Activated T-cell treated with anti-CD3 and anti-CD28 coated beads for 4 hours (primary cell): ENCODE results near the gene TXNL4A.

Experiments used
- DNase-seq: peaks from one replicate; pipeline ENCODE4 v3.0.0-alpha.2; 2020

Gene TXNL4A

DNA sequence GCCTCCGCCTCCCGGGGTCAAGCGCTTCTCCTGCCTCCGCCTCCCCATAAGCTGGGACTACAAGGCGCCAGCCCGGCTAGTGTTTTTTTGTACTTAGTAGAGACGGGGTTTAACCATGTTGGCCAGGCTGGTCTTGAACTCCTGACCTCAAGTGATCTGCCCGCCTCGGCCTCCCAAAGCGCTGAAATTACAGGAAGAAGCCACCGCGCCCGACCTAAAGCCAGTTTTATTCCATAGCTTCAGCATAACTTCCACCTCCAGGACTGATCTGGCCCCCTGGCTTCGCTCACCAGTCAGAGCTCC, 783 bp upstream of the TXNL4A start:
- no peak for DNase-seq

DNA sequence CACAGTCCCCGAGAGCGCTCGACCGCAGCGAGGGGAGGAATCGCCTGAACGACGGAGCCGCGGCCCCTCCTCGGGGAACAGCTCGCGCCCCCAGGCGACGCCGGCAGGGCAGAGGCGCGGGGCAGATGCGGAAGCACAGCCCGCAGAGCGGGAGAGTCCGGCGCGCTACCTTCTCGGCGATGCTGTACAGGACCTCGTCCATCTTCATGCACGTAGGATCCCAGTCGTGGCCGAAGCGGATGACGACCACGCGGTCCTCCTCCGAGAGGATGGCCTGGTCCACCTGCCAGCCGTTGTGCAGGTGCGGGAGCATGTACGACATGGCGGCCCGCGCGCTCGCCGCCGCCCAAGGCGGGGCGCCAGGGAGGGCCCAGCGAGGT, 302 bp downstream of the TXNL4A start:
- DNase-seq = peak; percentile 36

DNA sequence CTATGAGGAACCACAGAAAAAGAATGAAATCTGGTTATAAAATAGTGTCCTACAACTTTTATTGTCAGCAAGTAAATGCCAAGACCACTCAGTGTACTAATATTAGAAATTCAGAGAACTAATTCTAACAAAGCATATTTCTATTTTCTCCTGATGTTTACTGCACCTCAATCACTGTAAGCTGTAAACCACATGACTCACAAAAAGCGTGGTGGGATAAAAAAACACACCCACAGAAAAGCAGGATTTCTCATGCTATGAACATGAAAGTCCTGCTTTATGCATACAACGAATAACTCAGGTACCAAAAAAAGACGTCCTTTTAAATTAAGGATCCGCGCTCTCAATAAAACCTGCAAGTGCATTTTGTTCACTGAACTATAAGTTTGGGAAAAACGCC, 797 bp downstream of the TXNL4A start:
- DNase-seq = no peak

DNA sequence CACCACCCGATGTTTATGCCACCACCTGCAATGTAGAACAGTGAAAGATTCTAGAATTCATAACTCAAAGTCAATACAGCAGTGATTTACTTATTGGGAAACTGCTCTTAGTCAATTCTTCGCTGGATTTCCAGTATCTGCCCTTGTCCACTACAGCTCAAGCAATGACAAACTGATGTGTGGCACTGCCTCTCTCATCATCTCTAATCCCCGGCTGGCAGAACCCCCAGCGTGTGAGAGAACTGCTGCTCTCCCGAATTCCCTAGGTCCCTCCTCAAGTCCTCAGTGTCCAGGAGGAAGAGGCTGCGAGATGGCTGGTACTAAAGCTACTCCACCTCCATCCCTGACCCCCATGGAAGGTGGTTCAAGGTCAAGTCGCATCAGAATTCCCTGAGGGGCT, 1.6 kb downstream of the TXNL4A start:
- no peak for DNase-seq

DNA sequence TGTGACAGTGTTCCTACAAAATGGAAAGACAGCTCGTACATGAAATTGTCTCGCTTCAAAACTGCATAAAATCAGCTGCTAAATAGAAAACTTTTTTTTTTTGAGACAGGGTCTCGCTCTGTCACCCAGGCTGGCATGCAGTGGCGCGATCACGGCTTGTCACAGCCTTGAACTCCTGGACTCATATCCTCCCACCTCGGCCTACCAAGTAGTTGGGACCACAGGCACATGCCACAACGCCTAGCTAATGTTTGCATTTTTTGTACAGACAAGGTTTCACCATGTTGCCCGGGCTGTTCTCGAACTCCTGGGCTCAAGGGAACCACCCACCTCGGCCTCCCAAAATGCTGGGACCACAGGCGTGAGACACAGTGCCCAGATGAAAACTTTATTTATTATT, 3.2 kb downstream of the TXNL4A start:
- no peak for DNase-seq

DNA sequence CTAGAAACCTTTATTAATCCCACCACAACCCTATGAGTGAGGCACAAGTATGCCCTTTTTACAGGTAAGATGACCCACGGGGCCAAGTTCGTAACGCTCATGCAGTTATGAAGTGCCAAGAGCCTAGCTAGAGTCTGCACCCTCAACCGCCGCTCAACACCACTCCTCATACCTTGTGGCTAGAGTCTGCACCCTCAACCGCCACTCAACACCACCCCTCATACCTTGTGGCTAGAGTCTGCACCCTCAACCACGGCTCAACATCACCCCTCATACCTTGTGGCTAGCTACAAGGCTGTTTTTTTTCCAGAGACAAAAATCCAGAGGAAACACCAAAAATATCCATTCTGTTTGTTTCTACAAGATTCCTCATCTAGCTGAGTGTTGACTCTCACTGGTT, 4.6 kb downstream of the TXNL4A start:
- DNase-seq = no peak

DNA sequence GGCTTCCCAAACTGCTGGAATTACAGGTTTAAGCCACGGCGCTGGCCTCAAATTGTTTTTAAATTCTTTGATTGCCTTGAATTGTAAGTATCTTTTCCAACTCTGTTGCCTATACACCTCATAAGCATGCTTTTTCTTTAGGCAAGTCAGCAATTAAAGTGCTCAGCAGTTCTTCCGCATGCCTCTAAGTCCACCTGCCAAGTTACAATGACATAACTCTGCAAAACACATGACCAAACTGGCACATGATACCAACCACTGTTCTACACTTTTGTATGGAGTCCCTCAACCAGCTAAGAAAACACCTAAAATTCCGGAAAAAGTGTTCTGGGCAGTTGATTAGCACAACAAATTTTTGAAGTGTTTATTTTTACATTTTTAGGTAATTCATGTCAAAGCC, 5.1 kb downstream of the TXNL4A start:
- no peak for DNase-seq

DNA sequence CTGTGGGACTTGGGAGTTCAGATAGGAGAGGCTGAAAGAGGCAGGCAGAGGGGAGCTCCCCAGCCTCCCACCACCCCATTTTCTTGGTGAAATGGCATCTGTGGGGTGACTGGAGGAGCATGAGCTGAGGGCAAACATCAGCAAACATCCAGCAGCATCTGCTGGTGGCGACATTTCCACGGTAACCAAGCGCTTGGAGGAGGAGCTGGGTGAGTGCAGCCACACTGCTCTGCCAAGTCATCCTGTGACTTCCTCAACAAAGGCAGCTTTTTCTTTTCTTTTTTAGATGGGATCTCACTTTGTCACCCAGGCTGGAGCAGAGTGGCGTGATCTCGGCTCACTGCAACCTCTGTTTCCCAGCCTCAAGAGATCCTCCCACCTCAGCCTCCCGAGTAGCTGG, 5.6 kb downstream of the TXNL4A start:
- no peak for DNase-seq

DNA sequence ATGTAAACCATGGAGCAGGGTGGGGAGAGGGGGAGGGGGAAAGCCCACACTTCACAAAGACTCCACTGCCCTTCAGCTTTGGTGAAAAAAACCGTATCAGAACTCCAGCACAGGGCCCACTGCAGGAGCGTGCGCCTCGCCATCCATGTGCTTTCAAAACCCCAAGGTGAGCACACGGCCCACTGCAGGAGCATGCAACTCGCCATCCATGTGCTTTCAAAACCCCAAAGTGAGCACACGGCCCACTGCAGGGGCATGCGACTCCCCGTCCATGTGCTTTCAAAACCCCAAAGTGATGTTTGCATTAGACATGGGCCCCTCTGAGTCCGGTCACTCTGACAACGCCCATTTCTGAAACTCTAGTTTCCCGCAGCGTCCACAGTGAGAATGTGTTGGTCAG, 7.8 kb downstream of the TXNL4A start:
- DNase-seq = no peak

DNA sequence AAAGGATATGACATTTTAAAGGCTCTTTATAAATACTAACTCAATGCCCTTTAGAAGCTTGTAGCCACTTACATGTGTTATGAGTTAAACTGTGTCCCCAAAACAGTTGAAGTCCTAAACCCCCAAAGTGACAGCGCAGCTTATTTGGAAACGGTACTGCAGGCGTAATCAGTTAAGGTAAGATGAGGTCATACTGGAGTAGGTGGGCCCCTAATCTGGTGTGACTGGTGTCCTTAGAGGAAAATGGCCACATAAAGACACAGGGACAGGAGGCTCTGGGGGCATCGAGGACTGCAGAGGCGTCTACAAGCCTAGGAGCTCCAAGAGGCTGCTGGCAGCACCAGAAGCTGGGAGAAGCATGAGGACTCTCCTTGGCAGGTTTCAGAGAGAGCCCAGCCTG, 8.5 kb downstream of the TXNL4A start:
- DNase-seq = no peak

DNA sequence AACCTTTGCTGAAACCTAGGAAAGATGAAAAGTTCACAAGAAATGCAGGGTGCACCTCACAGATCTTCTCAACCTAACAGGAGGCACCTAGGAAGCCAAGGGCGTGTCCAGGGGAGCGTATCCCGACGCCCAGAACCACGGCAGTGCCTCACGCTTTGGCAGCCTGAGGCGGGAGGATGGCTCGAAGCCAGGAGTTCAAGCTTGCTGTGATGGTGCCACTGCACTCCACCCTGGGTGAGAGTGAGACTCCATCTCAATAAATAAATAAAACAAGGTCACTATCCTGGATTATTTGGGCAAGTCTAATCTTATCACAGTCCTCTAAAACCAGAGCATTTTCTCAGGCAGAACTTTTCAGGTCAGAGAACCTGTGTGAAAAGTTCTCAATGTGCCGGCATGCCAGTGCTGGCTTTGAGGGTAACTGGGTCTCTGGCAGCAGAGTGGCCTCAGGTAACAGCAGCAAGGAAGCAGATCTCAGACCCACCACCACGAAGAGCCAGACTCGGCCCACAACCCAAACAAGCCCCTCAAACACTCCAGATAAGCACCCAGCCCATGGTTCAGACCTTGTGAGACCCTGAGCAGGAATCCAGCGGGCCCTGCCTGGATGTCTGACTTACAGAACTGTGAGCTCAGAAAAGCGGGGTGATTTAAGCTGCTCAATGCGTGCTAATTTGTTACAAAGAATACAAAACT, 12.2 kb downstream of the TXNL4A start:
- DNase-seq = no peak

DNA sequence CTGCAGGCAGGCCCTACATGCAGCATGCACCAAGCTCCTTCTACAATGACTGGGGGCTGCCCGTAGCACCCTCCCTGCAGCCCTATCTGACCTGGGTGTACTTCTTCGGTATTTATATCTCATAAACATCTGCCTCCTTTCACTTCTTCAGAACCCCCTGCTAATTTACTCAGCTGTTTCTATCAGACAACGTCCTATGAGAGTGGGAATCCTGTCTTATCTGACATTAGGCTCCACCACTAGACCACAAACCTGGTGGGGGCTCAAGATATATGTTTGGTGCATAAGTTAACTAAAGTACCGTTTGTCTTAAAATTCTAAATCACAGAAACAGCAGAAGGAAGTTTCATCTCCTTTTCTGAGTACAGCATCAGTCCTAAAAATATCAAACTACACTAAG, 13.3 kb downstream of the TXNL4A start:
- DNase-seq = no peak

DNA sequence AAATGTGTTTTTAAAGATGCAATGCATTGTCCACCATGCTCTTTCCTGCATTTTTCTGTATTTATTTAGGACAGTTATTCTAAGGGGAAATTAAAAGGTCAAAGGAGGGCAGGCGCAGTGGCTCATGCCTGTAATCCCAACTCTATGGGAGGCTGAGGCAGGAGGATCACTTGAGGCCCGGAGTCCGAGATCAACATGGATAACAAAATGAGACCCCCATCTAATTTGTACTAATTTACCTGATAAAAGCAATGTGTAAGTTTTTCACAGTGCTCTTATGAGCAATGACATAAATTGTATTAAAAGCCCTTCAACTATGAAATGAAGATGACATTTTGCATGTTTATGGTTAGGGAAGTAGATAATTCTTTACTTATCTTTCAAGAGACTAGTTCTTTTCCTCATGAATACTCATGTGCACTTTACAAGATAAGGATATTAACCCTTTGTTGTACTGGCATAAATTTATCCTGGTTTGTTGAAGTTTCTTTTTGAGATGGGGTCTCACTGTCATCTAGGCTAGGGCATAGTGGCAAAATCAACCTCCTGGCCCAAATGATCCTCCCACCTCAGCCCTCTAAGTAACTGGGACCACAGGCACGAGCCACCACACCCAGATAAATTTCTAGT, 14.2 kb downstream of the TXNL4A start:
- DNase-seq = no peak

DNA sequence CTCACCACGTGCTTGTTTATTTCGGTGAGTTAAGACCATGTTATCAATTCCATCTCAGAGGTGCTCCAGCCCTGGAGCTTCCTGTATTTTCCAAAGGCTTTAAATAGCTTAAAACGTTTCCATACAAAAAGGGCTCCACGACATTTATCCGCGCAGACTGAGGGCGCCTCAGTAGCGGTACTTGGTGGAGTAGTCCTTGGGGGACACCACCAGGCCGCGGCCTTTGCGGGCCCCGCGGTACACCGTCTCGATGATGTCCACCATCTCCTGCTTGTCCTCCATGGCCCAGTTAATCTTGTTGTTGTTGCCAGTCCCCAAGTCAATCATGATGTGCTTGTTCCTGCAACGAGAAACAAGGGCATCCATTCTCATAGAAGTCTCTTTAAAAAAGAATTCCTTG, 14.8 kb downstream of the TXNL4A start:
- no peak for DNase-seq

DNA sequence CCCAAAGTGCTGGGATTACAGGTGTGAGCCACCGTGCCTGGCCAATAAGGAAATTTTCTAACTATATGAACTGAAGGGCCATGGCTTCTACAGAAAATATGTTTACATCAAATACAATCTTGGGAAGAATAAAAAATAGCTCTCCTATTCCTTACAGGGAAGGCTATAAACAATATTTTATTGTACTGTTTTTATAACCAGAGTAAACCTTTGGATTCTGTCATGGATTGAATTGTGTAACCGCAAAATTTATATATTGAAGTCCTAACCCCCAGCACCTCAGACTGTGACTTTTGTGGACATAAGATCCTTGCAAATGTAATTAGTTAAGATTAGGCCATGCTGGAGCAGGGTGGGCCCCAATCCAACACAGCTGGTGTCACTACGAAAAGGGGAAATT, 15.6 kb downstream of the TXNL4A start:
- no peak for DNase-seq

DNA sequence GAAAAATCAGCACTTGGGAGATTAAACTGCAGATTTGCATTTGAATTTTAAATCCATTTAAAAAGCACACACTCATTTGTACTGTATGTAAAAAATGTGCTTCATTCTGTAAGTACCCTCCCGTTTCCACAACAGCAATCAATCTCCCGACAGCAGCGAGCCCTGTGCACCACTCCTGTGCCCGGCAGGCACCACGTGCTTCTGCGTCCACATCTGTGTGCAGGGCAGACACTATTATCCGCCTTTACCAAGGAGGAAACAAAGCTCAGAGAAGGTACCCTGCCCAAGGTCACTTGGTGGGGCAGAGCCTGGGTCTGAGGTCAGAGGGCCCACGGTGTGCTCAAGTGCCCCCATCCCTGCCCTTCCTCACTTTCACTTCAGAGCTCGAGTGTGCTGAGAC, 16.4 kb downstream of the TXNL4A start:
- DNase-seq = no peak

DNA sequence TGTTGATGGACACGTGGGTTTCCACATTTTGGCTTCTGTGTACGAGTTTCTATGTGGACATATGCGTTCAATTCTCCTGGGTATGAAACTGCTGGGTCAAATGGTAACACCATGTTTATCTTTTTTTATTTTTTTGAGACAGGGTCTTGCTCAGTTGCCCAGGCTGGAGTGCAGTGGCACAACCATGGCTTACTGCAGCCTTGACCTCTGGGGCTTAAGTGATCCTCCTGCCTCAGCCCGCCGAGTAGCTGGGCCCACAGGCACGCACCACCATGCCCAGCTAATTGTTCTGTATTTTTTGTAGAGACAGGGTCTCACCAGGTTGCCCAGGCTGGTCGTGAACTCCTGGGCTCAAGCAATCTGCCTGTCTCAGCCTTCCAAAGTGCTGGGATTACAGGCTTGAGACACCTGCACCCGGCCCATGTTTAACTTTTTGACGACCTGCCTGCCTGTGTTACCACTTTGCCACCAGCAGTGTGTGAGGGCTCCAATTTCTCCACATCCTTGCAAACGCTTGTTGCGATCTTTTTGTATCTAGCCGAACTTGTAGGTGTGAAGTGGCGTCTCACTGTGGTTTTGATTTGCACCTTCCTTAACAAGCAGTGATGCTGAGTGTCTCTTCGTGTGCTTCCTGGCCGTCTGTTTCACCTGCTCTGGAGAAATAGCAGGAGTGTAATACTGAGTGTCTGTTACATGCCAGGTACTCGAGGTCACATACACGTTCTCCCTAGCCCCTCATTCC, 17.0 kb downstream of the TXNL4A start:
- DNase-seq = no peak

DNA sequence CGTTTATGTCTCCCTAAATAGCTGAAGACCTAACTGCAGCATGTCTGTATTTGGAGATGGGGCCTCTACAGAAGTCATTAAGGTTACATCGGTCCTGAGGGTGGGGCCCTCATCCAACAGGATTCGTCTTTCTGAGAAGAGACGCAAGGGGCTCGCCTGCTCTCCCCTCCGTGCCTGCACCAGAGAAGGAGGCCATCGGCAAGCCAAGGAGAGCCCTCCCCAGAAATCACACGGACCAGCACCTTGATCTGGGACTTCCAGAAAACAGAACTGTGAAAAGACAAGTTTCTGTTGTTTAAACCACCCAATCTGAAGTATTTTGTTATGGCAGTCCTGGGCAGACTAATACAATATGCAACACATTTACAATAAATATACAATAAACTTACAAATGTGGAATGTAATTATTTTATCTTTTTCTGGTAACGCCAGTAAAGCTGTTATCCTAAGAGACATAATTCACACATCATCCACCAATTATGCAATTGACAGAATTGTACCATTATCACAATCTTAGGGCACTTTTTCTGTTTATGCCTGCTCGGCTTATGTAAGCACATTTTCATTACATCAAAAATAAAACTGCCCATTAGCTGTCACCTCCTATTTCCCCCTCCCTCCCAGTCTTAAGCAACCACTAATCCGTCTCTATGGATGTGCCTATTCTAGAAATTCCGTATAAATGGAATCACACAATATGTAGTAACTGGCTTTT, 17.8 kb downstream of the TXNL4A start:
- DNase-seq = no peak

DNA sequence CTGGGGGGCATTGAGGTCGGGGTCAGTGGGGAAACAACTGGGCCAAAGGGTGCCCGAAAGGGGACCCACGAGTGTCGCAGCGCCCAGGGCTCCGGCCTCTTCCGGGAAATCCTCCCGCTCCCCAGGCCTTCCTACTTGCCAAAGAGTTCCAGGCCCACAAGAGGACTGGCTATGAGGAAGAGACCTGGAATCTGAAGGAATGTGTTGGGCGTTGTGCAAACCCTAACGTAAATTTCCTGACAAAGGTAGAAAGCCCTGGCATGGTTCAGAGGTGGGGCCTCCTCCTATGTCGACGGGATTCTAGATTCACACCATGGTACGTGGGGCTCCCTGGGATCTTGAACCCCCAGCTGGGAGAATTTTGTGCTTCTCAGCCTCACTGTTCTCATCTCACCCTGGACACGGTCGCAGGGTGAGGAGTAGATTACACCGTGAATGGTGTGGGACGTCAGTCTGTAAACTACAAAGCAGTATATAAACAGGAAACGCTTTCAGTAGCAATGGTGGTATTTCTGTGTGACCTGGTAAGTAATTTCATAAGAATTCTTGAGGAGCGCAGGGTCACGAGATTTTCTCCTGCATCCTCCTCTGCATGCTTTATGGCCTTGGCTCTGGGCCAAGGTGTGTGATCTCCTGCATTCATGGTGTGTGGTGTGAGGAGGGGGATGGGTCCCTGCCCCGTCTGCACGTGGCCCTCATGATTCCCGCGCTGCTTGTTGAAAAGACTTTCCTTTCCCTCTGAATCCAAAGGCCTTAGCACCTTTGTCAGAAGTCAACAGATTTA, 23.1 kb downstream of the TXNL4A start:
- no peak for DNase-seq

DNA sequence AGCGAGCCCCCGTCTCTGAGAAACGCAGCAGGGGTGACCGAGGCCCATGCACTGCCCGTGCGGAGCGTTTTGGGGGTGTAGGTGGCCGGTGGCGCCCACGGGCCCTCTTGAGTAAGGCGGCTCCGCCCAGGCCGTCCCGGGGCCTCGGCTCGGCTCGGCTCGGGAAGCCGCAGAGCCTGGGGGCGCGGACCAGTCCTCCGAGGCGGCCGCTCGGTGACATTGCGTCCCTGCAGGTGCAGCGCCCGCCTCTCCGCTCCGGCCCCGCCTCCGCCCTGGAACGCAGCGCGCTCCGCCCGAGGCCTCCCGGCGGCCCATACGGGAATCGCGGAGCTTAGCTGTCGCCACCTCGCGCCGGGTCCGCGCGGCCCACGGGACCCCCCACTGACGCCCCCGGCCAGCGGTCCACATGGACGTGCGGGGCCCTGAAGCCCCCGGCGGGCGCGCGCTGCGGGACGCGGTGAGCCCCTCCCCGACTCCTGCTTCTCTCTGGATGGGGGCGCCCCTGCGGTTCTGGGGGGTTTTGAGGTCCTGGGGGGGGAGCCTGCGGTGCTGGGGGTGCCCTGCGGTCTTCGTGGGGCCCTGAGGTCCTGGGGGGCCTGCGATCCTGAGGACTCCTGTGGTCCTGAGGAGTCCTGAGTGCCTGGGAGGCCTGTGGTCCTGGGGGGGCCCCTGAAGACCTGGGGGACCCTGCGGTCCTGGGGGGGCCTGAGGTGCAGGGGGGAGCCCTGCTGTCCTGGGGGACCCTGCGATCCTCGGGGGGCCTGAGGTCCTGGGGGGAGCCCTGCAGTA, 23.8 kb downstream of the TXNL4A start, which contains the start of gene HSBP1L1:
TSS of gene HSBP1L1 (plus strand) at position 314 of the 789 bp plus-strand sequence. CDS start at position 407, 93 bp downstream.
- no peak for DNase-seq

DNA sequence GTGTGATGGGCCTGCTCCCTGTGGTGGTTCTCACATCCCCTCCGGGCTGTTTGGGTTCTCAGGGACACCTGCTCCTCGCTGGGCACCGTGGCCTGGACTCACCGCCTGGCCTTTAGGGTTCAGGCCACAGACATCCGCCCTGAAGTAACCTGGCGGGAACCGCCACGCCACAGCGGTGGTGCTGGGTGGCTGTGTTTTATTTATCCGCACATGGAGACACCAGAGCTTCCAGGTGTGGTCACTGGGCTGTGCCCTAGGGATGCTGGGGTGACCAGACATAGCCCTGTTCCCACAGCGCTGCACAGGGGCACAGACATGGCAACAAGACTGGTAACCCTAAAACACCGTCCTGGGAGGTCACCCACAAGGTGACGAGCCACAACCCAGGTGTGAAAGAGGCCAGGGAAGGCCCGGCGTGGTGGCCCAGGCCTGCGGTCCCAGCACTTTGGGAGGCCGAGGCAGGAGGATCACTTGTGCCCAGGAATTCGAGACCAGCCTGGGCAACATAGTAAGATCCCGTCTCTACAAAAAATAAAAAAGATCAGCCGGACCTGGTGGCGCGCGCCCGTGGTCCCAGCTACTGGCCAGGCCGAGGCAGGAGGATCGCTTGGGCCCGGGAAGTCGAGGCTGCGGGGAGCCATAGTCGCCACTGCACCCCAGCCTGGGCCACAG, 24.6 kb downstream of the TXNL4A start:
- DNase-seq = no peak
